GM21528 (cell line): Measurements from ENCODE around the gene SESTD1.
"Not testable (repeated sequence)": the region's sequence is repeated elsewhere in the genome, so short reads cannot be mapped to it uniquely, and the experiment has no call there.

Source experiments
- ATAC-seq: cut with Tn5 transposase; IDR thresholded peaks from one replicate; pipeline ENCODE4 v1.9.1; 2021; ENCODE audit warnings: mild to moderate bottlenecking, moderate library complexity; ENCODE audit not compliant: unreplicated experiment, low FRiP score

Gene SESTD1

DNA sequence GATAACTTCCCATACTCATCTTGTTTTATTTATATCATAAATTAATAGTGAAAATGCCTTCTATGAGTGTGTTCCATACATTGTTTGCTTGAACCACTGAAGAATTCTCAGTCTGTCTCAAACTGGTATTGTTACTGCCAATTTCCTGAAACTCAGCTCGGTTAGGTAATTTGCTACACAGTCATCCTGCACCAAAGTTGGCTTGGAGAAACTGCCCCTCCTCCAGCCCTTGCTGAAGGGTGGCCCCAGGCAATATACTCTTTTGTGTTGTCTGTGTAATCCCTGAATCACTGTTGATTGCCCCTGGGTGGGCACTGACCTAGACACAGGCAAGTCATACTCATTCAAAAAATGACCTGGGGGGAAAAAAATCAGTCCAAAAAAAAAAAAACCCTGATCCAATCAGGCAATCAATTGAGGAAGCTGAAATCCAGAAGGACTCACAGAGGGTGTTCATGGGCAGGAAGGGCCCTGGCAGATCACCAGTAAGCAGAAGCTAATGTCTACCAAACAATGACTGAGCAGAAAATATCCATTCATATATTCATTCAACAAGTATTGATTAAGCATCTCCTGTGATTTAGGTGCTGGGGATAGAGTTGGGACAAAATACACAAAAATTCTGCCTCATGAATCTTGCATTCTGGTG, 3.8 kb upstream of the SESTD1 start:
- no peak for ATAC-seq

DNA sequence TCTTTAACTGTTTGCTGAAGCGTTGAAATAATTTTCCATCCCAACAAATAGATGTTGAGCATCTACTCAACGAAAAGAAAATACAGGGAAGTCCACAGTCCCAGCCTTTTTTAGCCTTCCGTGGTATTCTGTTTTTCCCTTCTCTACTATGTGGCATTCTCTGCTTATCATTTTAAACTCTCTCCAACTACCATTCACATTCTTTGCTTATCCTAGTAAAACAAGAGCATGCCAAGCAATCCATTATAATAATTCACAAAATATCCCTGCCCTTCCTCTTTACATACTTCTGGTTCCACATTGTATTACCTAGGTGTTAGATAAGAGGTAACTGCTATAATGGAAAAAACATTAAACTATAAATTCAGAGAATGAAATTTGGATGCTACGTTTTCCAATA, 1.6 kb upstream of the SESTD1 start:
- ATAC-seq, result no peak

DNA sequence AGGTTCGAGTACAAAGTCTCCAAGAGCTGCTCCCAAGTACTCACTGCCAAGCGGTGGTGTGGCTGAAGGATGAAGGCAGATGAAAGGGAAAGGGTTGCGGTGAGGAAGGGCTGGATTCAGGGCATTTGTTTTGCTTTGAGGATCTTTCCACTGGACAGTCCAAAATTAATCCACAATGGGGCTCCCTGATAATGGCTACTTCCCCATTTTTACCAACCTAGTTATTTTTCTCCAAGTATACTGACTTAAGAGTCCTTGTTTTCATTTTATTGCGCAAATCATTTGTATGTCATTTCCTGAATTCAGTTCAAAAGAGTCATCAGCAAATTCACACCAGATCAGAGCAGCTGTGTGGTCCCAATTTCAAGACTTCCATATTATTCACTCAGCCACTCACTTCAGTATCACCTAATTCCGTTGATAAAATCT, 464 bp upstream of the SESTD1 start:
- ATAC-seq, result no peak

DNA sequence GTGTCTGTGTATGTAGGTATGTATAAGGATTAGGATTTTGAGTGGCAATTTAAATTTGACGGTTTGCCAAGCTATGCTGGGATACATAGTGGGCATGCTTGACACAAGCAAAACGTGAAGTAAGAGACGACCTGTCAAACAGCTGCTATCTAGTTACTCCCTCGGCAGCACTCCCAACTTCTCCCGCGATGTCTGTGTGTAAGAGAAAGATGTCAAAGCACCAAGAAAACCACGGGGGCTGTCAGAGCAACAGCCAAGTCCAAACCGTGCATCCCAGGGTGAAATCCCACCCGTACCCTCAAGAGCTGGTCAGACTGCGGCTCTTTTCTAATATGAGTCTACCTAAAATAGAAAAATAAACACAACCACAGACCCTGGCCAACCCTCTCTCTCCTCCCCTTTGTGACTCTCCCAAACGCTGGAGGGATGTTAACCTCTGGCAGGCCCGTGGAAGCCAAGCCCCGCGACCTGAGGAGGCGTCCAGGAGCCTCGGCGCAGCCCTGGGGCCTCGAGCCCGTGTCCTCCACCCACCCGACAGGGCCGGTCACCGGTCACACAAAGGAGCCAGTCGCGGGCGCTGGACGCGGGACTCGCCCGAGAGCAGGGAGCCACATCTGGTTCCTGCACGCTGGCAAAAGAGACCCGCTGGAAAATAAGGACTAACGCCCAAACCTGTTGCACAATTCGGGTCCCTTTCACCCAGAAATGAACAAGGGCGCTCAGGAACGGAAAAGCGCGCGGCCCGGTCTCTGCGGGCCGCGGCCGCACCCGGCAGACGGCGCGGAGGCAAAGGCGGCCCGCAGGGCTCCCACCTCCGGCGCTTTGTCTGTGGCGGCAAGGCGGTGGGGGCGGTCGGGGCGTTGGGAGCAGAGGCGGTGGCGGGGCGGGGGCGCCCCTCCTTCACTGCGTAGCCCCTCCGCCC, 925 bp downstream of the SESTD1 start:
- ATAC-seq, result peak; percentile 36

DNA sequence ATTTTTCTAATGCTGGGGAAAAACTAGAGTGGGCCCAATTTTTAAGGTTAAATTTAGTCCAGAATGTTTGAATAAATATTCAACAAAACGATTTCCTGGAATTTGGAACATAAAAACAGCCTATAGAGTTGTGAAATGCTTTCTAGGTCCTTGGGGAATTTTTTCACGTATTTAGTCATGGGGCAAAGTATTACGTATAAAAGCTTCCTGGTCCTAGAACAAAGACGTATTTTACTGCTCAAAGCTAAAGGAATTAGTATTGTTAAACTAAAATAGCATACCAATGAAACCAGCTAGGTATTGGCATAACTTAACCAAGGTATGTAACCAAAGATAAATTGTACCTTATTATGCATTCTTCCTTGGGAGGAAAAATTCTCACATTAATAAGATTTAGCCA, 1.6 kb downstream of the SESTD1 start:
- no peak for ATAC-seq

DNA sequence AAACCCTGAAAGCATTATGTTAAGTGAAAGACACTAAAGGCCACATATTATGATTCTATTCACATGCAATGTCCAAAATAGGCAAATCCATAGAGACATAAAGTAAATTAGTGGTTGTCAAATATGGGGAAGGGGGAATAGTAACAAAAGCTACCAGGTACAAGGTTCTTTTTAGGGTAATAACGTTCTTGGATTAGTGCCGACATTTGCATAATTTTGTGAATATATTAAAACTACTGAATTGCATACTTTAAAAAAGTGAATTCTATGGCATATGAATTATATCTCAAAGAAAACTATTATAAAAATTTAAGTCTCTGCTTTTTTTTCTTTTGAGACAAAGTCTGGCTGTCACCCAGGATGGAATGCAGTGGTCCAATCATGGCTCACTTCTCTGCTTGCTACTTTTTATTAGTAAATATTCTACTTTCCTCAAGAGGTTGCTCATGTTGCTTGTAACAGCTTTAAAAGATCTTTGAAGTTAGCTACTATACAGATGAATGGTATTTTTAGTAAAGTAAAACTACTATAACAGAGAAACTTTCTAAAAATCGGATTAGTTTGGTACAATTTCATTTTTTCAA, 2.5 kb downstream of the SESTD1 start:
- no peak for ATAC-seq

DNA sequence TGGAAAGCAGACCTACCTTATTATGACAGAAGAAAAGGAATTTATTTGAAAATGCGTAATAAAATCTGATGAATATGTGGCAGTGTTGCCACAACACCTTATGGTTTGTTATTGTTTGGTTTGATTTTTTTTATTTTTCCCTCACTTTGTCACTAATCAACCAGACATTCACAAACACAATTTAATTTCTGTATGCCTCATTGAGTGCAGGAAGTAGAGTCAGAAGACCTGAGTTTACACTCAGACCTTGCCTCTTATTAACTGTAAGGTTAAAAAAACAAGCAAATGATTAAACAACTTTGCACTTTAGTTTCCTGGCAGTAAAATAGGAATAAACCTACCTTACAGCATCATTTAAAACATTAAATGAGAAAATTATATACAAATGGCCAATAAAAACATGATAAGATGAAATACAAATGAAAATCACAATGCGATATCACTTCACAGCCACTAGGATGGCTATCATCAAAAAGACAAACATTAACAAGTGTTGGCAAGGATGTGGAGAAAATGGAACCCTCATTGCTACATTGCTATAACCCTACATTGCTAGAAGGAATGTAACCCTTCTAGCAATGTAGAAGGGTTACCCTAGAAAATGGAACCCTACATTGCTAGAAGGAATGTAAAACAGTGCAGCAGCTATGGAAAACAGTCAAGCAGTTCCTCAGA, 3.3 kb downstream of the SESTD1 start:
- ATAC-seq, result no peak

DNA sequence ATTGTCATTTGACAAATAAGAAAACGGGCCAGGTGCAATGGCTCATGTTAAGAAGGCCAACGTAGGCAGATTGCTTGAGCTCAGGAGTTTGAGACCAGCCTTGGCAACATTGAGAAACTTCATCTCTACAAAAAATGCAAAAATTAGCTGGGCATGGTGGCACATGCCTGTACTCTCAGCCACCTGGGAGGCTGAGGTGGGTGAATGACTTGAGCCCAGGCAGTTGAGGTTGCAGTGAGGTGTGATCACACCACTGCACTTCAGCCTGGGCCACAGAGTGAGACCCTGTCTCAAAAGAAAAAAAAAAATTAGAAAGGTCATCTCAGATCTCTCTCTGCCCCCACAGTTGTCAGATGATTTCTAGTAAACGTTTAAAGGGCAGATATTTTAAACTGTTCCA, 4.4 kb downstream of the SESTD1 start:
- no peak for ATAC-seq

DNA sequence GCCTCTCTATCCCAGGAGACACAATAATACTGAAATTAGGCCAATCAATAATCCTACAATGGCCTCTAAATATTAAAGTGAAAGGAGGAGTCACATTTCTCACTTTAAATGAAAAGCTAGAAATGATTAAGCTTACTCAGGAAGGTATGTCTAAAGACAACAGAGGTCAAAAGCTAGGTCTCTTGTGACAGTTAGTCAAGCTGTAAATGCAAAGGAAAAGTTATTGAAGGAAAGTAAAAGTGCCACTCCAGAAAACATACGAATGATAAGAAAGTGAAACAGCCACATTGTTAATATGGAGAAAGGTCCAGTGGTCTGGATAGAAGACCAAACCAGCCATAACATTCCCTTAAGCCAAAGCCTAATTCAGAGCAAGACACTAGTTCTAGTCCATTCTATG, 9.5 kb downstream of the SESTD1 start:
- no peak for ATAC-seq

DNA sequence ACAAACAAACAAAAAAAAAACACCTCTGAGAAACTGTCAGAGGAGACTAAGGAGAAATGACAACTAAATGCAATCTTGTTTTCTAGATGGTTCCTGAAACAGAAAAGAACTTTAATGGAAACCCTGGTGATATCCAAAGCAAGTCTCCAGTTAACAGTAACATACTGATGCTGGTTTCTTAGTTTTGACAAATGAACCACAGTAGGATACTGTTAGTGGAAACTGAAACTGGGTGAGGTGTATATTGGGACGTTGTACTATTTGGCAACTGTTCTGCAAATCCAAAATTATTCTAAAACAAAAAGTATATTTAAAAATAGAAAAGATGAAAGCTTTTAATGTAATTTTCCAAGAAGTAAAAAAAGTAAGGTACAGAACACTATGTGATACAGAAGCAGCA, 11.4 kb downstream of the SESTD1 start:
- ATAC-seq, result peak; percentile 56

DNA sequence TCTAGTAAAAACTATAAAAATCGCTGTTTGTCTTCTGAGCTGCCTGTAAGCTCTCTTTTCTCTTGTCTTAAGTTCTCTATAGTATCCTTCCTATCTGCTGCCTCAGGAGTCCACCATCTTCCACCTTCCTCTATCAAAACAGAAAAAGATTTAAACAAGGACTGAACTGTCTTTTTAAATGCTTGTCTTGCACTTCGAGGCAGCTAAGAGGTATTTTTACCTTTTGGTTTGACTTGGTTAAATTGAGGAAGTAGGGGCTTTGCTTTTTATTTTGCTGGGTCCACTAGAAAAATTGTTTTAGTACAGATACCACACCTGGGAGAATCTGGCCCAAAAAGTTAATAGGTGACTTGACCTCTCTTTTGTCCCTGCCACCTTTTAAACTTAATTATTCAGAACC, 12.2 kb downstream of the SESTD1 start:
- no peak for ATAC-seq

DNA sequence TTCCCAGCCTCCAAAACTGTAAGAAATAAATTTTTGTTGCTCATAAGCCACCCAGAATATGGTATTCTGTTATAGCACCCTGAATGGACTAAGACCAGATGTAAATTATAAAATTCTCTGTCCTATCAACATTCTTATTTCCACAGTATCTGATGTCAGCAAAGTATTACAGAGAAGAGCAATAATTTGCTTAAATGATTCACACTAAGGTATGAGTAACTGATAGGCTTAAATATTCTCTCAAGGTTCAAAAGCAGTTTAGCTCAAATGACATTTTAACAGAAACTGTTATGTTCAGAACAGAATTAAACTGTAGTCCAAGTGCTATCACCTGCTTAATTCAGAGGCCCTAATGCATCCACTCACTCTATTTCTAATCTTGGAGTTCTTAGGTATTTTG, 12.8 kb downstream of the SESTD1 start:
- no peak for ATAC-seq

DNA sequence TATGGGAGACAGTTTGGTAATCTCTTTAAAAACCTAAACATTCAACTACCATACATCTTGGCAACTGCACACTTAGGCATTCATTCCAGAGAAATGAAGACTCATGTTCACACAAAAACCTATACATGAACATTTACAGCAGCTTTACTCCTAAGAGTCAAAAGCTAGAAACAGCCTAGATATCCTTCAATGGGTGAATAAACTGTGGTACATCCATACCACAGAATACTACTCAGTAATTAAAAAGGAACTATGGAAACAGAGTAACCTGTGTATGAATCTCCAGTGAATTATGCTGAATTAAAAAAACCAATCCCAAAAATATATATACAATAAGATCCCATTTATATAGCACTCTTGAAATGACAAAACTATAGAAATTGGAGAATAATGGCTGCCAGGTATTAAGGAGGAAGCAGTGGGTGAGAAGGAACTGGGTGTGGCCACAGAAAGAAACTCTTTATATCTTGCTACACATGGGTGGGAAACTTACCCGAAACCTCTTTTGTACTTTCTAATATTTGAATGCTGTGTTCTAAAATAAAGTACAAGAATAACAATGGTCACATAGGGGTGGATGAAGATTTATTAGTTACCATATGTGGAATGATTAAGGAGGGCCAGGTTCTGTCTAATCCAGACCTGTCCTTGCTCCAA, 13.7 kb downstream of the SESTD1 start:
- ATAC-seq, result peak; percentile 39

DNA sequence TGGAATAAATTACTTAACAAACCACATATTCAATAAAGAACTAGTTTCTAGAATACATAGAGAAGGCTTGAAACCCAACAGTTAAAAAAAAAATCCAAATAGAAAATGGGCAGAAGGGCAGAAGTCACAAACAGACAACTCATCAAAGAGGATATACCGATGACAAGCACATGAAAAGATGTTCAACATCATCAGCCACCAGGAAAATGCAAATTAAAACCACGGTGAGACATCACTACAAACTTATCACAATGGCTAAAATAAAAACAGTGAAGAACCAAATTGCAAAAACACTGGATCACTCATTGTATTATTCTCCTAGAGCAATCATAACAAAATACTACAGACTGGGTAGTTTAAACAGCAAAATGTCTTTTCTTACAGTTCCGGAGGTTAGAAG, 14.5 kb downstream of the SESTD1 start:
- no peak for ATAC-seq

DNA sequence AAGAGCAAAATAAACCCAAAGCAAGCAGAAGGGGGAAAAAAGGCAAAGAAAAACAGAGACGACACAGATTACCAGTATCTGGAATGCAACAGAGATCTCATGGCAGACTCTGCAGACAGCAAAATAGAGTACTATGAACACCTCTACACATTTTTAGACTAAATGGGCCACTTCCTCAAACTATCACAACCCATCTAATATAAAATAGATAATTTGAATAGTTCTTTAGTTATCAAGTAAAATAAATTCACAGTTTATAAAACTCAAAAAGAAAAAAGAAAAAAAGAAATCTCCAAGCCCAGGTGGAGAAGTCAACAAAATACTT, 16.6 kb downstream of the SESTD1 start:
- peak; percentile 35 for ATAC-seq

DNA sequence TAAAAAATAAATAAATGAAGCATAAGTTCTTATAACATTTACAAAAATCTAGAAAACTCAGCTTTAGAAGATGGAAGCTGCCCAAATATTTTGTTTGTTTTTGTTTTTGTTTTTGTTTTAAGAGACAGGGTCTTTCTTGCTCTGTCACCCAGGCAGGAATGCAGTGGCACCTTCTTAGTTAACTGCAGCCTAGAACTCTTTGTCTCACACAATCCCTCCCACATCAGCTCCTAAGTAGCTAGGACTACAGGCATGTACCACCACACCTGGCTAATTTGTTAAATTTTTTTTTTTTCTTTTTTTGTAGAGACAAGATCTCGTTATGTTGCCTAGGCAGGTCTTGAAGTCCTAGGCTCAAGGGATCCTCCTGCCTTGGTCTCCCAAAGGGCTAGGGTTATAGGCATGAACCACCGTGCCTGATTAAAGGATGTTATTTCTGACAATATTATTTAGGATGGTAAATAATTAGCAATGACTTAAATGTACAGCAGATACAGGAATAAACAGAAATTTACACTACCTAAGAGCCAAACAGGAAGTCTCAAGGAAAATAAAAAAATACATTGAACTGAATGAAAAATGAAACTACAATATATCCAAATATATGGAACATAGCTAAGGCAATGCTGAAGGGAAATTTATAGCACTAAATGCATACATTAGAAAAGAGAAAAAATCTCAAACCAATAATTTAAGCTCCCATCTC, 17.2 kb downstream of the SESTD1 start:
- ATAC-seq, result peak; percentile 36

DNA sequence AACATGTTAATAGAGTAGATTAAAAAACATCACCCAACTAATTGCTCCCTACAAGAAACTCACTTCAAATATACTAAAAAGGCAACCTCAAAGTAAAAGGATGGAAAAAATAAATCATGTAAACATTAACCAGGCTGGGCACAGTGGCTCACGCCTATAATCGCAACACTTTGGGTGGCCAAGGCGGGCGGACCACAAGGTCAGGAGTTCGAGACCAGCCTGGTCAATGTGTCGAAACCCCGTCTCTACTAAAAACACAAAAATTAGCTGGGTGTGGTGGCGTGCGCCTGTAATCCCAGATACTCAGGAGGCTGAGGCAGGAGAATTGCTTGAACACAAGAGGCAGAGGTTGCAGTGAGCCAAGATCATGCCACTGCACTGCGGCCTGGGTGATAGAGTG, 18.8 kb downstream of the SESTD1 start:
- not testable (repeated sequence) for ATAC-seq

DNA sequence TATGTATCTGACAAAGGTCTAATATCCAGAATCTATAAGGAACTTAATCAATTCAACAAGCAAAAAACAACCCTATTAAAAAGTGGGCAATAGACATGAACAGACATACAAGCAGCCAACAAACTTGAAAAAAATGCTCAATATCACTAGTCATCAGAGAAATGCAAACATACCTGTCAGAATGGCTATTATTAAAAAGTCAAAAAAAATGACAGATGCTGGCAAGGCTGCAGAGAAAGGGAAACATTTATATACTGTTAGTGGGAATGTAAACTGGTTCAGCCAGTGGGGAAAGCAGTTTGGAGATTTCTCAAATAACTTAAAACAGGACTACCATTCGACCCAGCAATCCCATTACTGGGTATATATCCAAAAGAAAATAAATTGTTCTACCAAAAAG, 21.6 kb downstream of the SESTD1 start:
- no peak for ATAC-seq

DNA sequence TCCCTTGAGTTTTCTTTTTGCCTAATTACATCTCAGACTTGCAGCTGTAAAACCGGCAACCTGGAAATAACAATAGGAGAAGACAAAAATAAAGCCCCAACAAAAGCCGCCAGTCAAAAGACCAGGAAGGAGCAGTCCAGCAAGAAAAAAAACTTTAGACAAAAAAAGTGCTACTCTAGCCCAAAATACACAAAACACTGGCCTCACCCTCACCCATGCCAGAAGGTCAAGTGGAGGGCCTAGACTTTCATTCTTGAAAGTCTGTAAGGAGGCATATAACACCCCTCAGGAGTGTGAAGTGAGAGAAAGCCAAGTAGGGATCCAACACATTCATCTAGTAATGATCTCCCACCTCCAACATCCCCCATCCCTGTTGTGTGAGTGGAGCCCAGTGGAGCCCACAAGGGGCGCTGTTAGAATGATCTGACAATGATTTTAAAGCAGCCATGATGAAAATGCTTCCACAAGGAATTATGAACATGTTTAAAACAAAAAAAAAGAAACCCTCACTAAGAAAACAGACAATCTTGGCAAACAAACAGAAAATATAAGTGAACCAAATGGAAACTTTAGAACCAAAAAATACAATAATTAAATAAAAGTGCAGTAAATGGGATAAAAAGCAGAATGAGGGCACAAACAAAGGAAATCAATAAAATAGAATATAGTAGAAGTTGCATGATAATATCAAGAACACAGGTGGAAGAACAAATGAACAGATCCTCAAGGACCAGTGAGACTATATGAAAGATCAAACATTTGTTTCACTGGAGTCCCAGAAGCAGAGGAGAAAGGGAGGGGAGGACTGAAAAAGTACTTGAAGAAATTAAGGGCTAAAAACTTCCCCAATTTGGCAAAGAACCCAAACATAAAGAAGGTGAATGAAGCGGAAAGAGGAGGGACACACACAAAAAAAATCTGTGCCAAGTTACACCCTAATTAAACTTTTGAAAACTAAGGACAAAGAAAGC, 23.9 kb downstream of the SESTD1 start:
- ATAC-seq, result no peak
